Inflammatory macrophage treated with lipopolysaccharide for 1 hour (primary cell): ENCODE measurements around the gene GSTK1.

Experiments
- DNase-seq, 2 donors: peaks; one replicate each; pipeline ENCODE4 v3.0.0-alpha.2; 2020 to 2022

Gene GSTK1

GRCh38 chr7:143300959-143301935, 38.0 kb downstream of the GSTK1 start:
- DNase-seq = peak; percentile 62 to 65

GRCh38 chr7:143303733-143304132, 40.5 kb downstream of the GSTK1 start:
- DNase-seq = no peak

GRCh38 chr7:143304938-143305337, 41.7 kb downstream of the GSTK1 start:
- DNase-seq = no peak

- peak; percentile 42 to 90 for DNase-seq
Observed at GRCh38 chr7:143305423-143306070, 42.3 kb downstream of the GSTK1 start.

- DNase-seq = no peak
Observed at GRCh38 chr7:143308632-143309031, 45.4 kb downstream of the GSTK1 start.

- DNase-seq = peak; percentile 40 to 61
Observed at GRCh38 chr7:143314127-143314526, 50.9 kb downstream of the GSTK1 start.

- no peak for DNase-seq
Observed at GRCh38 chr7:143315776-143316175, 52.5 kb downstream of the GSTK1 start, which contains the start of gene CLCN1. CLCN1 (plus strand) TSS chr7:143316111; CDS start chr7:143316213, 102 bp downstream.

- DNase-seq = peak in 1 of 2 donors; percentile 40
Observed at GRCh38 chr7:143316492-143316891, 53.3 kb downstream of the GSTK1 start.

- peak in 1 of 2 donors; percentile 43 for DNase-seq
Observed at GRCh38 chr7:143318661-143319060, 55.4 kb downstream of the GSTK1 start.
